Subcutaneous adipose tissue (tissue), 4 donors: ENCODE results near the gene UTS2R. TPM values are rescaled to one million over a fixed set of nuclear protein-coding genes. Genes with fewer than 3 reads are reported as not detected.

ENCODE experiments used
- CTCF ChIP-seq: fragments of 450-650 bp; IDR thresholded peaks from one replicate; pipeline ENCODE4 v1.5.1; 2016; ENCODE audit warnings: low read depth, mild to moderate bottlenecking, control low read depth, antibody characterized with exemption, moderate library complexity
- total RNA-seq, 4 donors: library from RNA; depleted of rRNA; stranded (reverse); fragments of >200 nt; gene quantifications; one replicate each; pipeline ENCODE4 v1.1.0, GENCODE V29; 2016

Gene UTS2R
- total RNA-seq, 4 donors from 2014 or later: not detected

- TF ChIP-seq CTCF: no peak
These were observed 14.8 kb downstream of the UTS2R start for GRCh38 chr17:82386255-82386831.

- TF ChIP-seq CTCF: no peak
These were observed 15.5 kb downstream of the UTS2R start for GRCh38 chr17:82386881-82387704.

- no peak for TF ChIP-seq CTCF
These were observed 16.1 kb downstream of the UTS2R start for GRCh38 chr17:82387705-82388106.

GRCh38 chr17:82388223-82388921, 16.8 kb downstream of the UTS2R start:
- TF ChIP-seq CTCF: no peak

GRCh38 chr17:82388922-82389283, 17.3 kb downstream of the UTS2R start:
- no peak for TF ChIP-seq CTCF

- no peak for TF ChIP-seq CTCF
These were observed 17.8 kb downstream of the UTS2R start for GRCh38 chr17:82389379-82389778.
